SK-N-SH treated with all-trans-retinoic acid at 6 μM for 48 hours (cell line): ENCODE results near the gene LRBA.

Experiments
- ATAC-seq: fragments of 200-7000 bp; cut with Tn5 transposase; 3 replicates; pipeline ENCODE4 v1.9.1; 2020; ENCODE audit warnings: mild to moderate bottlenecking, moderate library complexity
- ARNTL ChIP-seq: fragments of 450-650 bp; formaldehyde crosslinking; IDR thresholded peaks from 2 replicates; pipeline ENCODE4 v1.5.0; 2020; ENCODE audit warnings: low read depth, mild to moderate bottlenecking, moderate library complexity, borderline replicate concordance
- BACH2 ChIP-seq: fragments of 250-450 bp; sonication (Bioruptor Pico); IDR thresholded peaks from 2 replicates; pipeline ENCODE4 v1.9.0; 2021; ENCODE audit warnings: mild to moderate bottlenecking, borderline replicate concordance
- CREB5 ChIP-seq: fragments of 250-450 bp; sonication (Bioruptor Pico); IDR thresholded peaks from 2 replicates; pipeline ENCODE4 v1.5.1; 2020; ENCODE audit warnings: low read depth, mild to moderate bottlenecking, moderate library complexity
- CSDC2 ChIP-seq: fragments of 250-450 bp; sonication (Bioruptor Pico); IDR thresholded peaks from 2 replicates; pipeline ENCODE4 v1.5.0; 2020; ENCODE audit warnings: mild to moderate bottlenecking, moderate library complexity
- CSRNP3 ChIP-seq: fragments of 250-450 bp; sonication (Bioruptor Pico); IDR thresholded peaks from 2 replicates; pipeline ENCODE4 v1.5.1; 2021; ENCODE audit warnings: mild to moderate bottlenecking, moderate library complexity
- ESRRG ChIP-seq: fragments of 250-450 bp; sonication (Bioruptor Pico); IDR thresholded peaks from 2 replicates; pipeline ENCODE4 v1.6.1; 2021; ENCODE audit warnings: mild to moderate bottlenecking
- GLIS3 ChIP-seq: fragments of 250-450 bp; sonication (Bioruptor Pico); IDR thresholded peaks from 2 replicates; pipeline ENCODE4 v1.5.0; 2020; ENCODE audit warnings: mild to moderate bottlenecking, moderate library complexity
- ISL1 ChIP-seq: fragments of 250-450 bp; sonication (Bioruptor Pico); IDR thresholded peaks from 2 replicates; pipeline ENCODE4 v2.1.2; 2022; ENCODE audit warnings: mild to moderate bottlenecking, moderate library complexity
- OSR1 ChIP-seq: fragments of 250-450 bp; sonication (Bioruptor Pico); IDR thresholded peaks from 2 replicates; pipeline ENCODE4 v1.8.0; 2022; ENCODE audit warnings: moderate library complexity, mild to moderate bottlenecking, inconsistent platforms
- PATZ1 ChIP-seq: fragments of 250-450 bp; sonication (Bioruptor Pico); IDR thresholded peaks from 2 replicates; pipeline ENCODE4 v1.8.0; 2020; ENCODE audit warnings: mild to moderate bottlenecking, moderate library complexity, borderline replicate concordance
- POU6F1 ChIP-seq: fragments of 250-450 bp; sonication (Bioruptor Pico); IDR thresholded peaks from 2 replicates; pipeline ENCODE4 v1.8.0; 2021; ENCODE audit warnings: low read depth, mild to moderate bottlenecking, moderate library complexity, borderline replicate concordance
- PPARA ChIP-seq: fragments of 250-450 bp; sonication (Bioruptor Pico); IDR thresholded peaks from 2 replicates; pipeline ENCODE4 v1.5.0; 2020; ENCODE audit warnings: mild to moderate bottlenecking, borderline replicate concordance
- RARB ChIP-seq: fragments of 250-450 bp; sonication (Bioruptor Pico); IDR thresholded peaks from 2 replicates; pipeline ENCODE4 v1.8.0; 2021; ENCODE audit warnings: mild to moderate bottlenecking, moderate library complexity
- SNAI2 ChIP-seq: fragments of 250-450 bp; sonication (Bioruptor Pico); IDR thresholded peaks from 2 replicates; pipeline ENCODE4 v1.5.0; 2020; ENCODE audit warnings: mild to moderate bottlenecking, moderate library complexity
- TCF4 ChIP-seq: fragments of 250-450 bp; sonication (Bioruptor Pico); IDR thresholded peaks from 2 replicates; pipeline ENCODE4 v1.8.0; 2021; ENCODE audit warnings: mild to moderate bottlenecking, moderate library complexity, borderline replicate concordance
- TOX ChIP-seq: fragments of 250-450 bp; sonication (Bioruptor Pico); IDR thresholded peaks from 2 replicates; pipeline ENCODE4 v1.8.0; 2021; ENCODE audit warnings: mild to moderate bottlenecking, moderate library complexity, borderline replicate concordance
- TSHZ2 ChIP-seq: fragments of 250-450 bp; sonication (Bioruptor Pico); IDR thresholded peaks from 2 replicates; pipeline ENCODE4 v1.5.0; 2020; ENCODE audit warnings: mild to moderate bottlenecking, moderate library complexity
- ZC3H10 ChIP-seq: fragments of 250-450 bp; sonication (Bioruptor Pico); IDR thresholded peaks from 2 replicates; pipeline ENCODE4 v1.5.1; 2021; ENCODE audit warnings: mild to moderate bottlenecking, moderate library complexity
- ZFP3 ChIP-seq: fragments of 250-450 bp; sonication (Bioruptor Pico); IDR thresholded peaks from 2 replicates; pipeline ENCODE4 v1.5.0; 2020; ENCODE audit warnings: mild to moderate bottlenecking, moderate library complexity
- ZFP30 ChIP-seq: fragments of 450-650 bp; formaldehyde crosslinking; IDR thresholded peaks from 2 replicates; pipeline ENCODE4 v1.5.0; 2022; ENCODE audit warnings: mild to moderate bottlenecking, moderate library complexity
- ZNF565 ChIP-seq: fragments of 450-650 bp; formaldehyde crosslinking; conservative IDR thresholded peaks from 2 replicates; pipeline ENCODE4 v1.5.0; 2020; ENCODE audit warnings: low read depth, mild to moderate bottlenecking, moderate library complexity
- ZNF70 ChIP-seq: fragments of 450-650 bp; formaldehyde crosslinking; IDR thresholded peaks from 2 replicates; pipeline ENCODE4 v1.5.0; 2020; ENCODE audit warnings: mild to moderate bottlenecking, moderate library complexity
- ZNF8 ChIP-seq: fragments of 450-650 bp; formaldehyde crosslinking; IDR thresholded peaks from 2 replicates; pipeline ENCODE4 v1.5.0; 2020; ENCODE audit warnings: mild to moderate bottlenecking, moderate library complexity

LRBA gene

GRCh38 chr4:150673793-150674192, 341.3 kb downstream of the LRBA start (continued):
- TF ChIP-seq POU6F1 (CRISPR knock-in tag), result no peak
- no peak for TF ChIP-seq CSDC2 (CRISPR knock-in tag)
- TF ChIP-seq CSRNP3 (CRISPR knock-in tag), result no peak

GRCh38 chr4:150668824-150669223, 346.3 kb downstream of the LRBA start:
- ATAC-seq, result no peak
- no peak for TF ChIP-seq GLIS3 (CRISPR knock-in tag)
- no peak for TF ChIP-seq ZFP30 (CRISPR knock-in tag)
- no peak for TF ChIP-seq ZC3H10 (CRISPR knock-in tag)

- no peak for ATAC-seq
- TF ChIP-seq TCF4 (CRISPR knock-in tag), result no peak
- TF ChIP-seq GLIS3 (CRISPR knock-in tag), result no peak
- TF ChIP-seq ISL1, result no peak
- no peak for TF ChIP-seq ZNF8 (CRISPR knock-in tag)
- TF ChIP-seq PPARA (CRISPR knock-in tag), result no peak
- TF ChIP-seq CSDC2 (CRISPR knock-in tag), result no peak
- no peak for TF ChIP-seq POU6F1 (CRISPR knock-in tag)
These were observed 350.1 kb downstream of the LRBA start for GRCh38 chr4:150664935-150665334.

GRCh38 chr4:150662686-150663085, 352.4 kb downstream of the LRBA start:
- no peak for ATAC-seq

More at GRCh38 chr4:150662686-150663085, 352.4 kb downstream of the LRBA start:
- TF ChIP-seq TCF4 (CRISPR knock-in tag), result no peak
- no peak for TF ChIP-seq BACH2 (CRISPR knock-in tag)
- no peak for TF ChIP-seq ZC3H10 (CRISPR knock-in tag)
- TF ChIP-seq CREB5 (CRISPR knock-in tag), result no peak
- TF ChIP-seq ZFP30 (CRISPR knock-in tag), result no peak
- TF ChIP-seq SNAI2 (CRISPR knock-in tag), result no peak
- no peak for TF ChIP-seq ZNF565 (CRISPR knock-in tag)
- TF ChIP-seq POU6F1 (CRISPR knock-in tag), result no peak
- TF ChIP-seq ZFP3, result no peak
- no peak for TF ChIP-seq GLIS3 (CRISPR knock-in tag)
- TF ChIP-seq TOX (CRISPR knock-in tag), result no peak
- no peak for TF ChIP-seq PATZ1 (CRISPR knock-in tag)
- no peak for TF ChIP-seq CSDC2 (CRISPR knock-in tag)
- no peak for TF ChIP-seq OSR1 (CRISPR knock-in tag)
- no peak for TF ChIP-seq ZNF70 (CRISPR knock-in tag)
- no peak for TF ChIP-seq TSHZ2
- TF ChIP-seq ESRRG, result no peak
- no peak for TF ChIP-seq ARNTL (CRISPR knock-in tag)
- TF ChIP-seq RARB (CRISPR knock-in tag), result no peak
- TF ChIP-seq, all 23 proteins: peak for 0
